Breast epithelium (tissue), 4 donors: ENCODE measurements around the gene SLC35F1. TPM values are rescaled to one million over a fixed set of nuclear protein-coding genes. Genes with fewer than 3 reads are reported as not detected.

Source experiments
- DNase-seq, 2 donors: peaks; one replicate each; pipeline ENCODE4 v3.0.0-alpha.2; 2019; ENCODE audit warnings: low spot score in 2 of 2
- H3K27ac ChIP-seq, 2 donors: fragments of 200-600 bp; sonication (generic) in 1 of 2; one replicate each; pipeline ENCODE4 v1.5.1; 2016 to 2019; ENCODE audit warnings: mild to moderate bottlenecking in 1 of 2
- H3K27me3 ChIP-seq, 2 donors: fragments of 200-600 bp; sonication (generic) in 1 of 2; one replicate each; pipeline versions ENCODE4 v1.5.1 to v1.6.0; 2017 to 2019; ENCODE audit warnings: control low read depth in 1 of 2, mild to moderate bottlenecking in 1 of 2
- H3K36me3 ChIP-seq: fragments of 200-600 bp; one replicate; pipeline ENCODE4 v1.5.1; 2019
- H3K4me1 ChIP-seq, 2 donors: fragments of 200-600 bp; sonication (generic); one replicate each; pipeline ENCODE4 v1.5.1; 2016 to 2019; ENCODE audit warnings: control low read depth in 1 of 2
- H3K4me3 ChIP-seq, 3 donors: fragments of 200-600 bp; sonication (generic); 1 replicate in 2 of 3; 2 replicates in 1 of 3; pipeline ENCODE4 v1.5.1; 2016 to 2019; ENCODE audit warnings: mild to moderate bottlenecking in 3 of 3, moderate library complexity in 2 of 3
- H3K9me3 ChIP-seq, 2 donors: fragments of 200-600 bp; sonication (generic) in 1 of 2; one replicate each; pipeline ENCODE4 v1.5.1; 2016 to 2019; ENCODE audit warnings: control low read depth in 1 of 2
- POLR2A ChIP-seq: fragments of 450-650 bp; IDR thresholded peaks from one replicate; pipeline ENCODE4 v1.6.1; 2016; ENCODE audit warnings: antibody characterized with exemption, mild to moderate bottlenecking, moderate library complexity
- POLR2AphosphoS5 ChIP-seq, 3 donors: sonication (generic); formaldehyde crosslinking; IDR thresholded peaks; one replicate each; pipeline ENCODE4 v1.6.1; 2017; ENCODE audit warnings: antibody characterized with exemption in 3 of 3
- intact Hi-C: fragments of 100-400 bp; cut with DNase I; formaldehyde crosslinking; loops from one replicate; pipeline ENCODE4 v1.15.1; 2023; ENCODE audit warnings: low total_unique reads
- total RNA-seq, 3 donors: library from RNA; depleted of rRNA; stranded (reverse); fragments of >200 nt; gene quantifications; one replicate each; pipeline ENCODE4 v1.1.0, GENCODE V29; 2016
- TF ChIP-seq, protein P1 (sequence below), 3 donors: fragments of 450-650 bp; IDR thresholded peaks; one replicate each; pipeline ENCODE4 v1.5.1; 2016 to 2017; ENCODE audit warnings: antibody characterized with exemption in 3 of 3, mild to moderate bottlenecking in 3 of 3, moderate library complexity in 3 of 3

SLC35F1 gene
- total RNA-seq, 3 donors from 2014 or later: 0.66 to 2.5 (median 0.80) TPM

DNA sequence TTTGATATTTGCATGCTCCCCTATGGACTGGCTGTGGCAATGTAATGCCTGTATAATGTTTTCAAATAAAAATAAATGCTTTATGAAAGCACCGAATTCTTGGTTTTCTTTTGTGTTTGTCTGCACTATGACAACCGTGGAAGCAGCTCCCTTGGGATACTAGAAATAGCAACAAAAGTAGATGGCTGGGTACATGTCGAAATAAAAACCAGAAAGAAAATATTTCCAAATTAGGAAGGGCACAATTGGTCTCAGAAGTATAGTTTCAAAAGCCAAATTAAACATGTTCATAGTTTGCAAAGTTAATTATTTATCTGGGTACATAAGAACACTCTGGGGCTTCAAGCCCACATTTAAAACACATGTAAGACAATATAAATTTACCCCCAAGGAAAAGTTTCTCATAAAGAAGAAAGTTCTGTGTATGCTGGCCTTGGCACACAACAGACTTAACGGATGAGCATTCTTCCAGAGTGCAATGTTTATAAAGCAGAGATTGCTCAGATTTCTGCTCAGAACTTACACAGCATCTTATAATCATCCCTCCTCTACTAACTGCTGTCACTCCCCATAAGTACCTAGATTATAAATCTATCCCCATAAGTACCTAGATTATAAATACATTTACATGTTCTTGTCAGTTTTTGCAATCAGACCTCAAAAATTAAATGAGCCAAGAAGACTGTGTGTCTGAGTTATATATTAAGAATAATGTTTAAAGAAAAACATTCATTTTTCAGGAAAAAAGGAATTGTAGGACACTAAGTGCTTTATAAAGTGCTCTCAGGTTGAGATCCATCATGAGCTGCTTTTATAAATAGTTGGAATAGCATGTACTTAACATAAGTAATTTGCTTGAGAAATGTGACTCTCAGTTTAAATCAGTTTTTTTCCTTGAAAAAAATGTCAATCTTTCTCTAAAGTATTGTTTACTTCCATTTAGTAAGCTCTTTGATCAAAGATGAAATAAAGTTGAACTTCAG lies 410.8 kb downstream of the SLC35F1 start:
- H3K4me3 ChIP-seq: no peak overlapping the region
- TF ChIP-seq POLR2A (no peak), POLR2AphosphoS5 (IDR thresholded peaks at IDR 0.05) (no peak)
- TF ChIP-seq, protein P1, sequence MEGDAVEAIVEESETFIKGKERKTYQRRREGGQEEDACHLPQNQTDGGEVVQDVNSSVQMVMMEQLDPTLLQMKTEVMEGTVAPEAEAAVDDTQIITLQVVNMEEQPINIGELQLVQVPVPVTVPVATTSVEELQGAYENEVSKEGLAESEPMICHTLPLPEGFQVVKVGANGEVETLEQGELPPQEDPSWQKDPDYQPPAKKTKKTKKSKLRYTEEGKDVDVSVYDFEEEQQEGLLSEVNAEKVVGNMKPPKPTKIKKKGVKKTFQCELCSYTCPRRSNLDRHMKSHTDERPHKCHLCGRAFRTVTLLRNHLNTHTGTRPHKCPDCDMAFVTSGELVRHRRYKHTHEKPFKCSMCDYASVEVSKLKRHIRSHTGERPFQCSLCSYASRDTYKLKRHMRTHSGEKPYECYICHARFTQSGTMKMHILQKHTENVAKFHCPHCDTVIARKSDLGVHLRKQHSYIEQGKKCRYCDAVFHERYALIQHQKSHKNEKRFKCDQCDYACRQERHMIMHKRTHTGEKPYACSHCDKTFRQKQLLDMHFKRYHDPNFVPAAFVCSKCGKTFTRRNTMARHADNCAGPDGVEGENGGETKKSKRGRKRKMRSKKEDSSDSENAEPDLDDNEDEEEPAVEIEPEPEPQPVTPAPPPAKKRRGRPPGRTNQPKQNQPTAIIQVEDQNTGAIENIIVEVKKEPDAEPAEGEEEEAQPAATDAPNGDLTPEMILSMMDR (IDR thresholded peaks at IDR 0.05): no peak
- DNase-seq: no peak
- no peaks in the 10 kb centered on the region for H3K36me3 ChIP-seq
- peak overlapping the region in 1 of 2 donors; percentile 21 for H3K27ac ChIP-seq
- no peaks in the 10 kb centered on the region for H3K9me3 ChIP-seq
- intact Hi-C loops: no loop called here
- no peaks in the 10 kb centered on the region for H3K27me3 ChIP-seq
- H3K4me1 ChIP-seq: no peaks in the 10 kb centered on the region

DNA sequence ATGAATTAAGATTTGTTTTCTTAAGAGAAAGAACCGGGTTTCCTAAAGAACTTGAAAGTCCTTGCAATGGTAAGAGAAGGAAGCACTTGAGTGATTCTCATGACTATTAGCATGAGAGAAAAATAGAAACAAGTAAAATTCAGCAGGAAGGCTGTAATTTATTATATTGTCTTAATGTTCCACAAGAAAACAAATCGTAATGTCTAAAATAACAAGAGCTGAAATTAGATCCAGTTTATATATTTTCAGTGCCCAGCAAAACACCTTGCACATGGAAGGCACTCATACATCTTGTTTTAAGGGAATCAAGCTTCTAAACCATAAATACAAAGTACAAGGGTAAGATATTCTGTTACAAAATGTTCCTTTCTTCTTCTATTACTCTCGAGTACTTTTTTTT lies 411.6 kb downstream of the SLC35F1 start:
- H3K4me1 ChIP-seq: no peaks in the 10 kb centered on the region
- intact Hi-C loops: no loop called here
- H3K36me3 ChIP-seq: no peaks in the 10 kb centered on the region
- TF ChIP-seq POLR2AphosphoS5 (IDR thresholded peaks at IDR 0.05) (no peak), POLR2A (no peak)
- TF ChIP-seq, protein P1 (IDR thresholded peaks at IDR 0.05): no peak
- no peak overlapping the region for H3K27ac ChIP-seq
- no peaks in the 10 kb centered on the region for H3K9me3 ChIP-seq
- no peak overlapping the region for H3K4me3 ChIP-seq
- no peak for DNase-seq
- no peaks in the 10 kb centered on the region for H3K27me3 ChIP-seq

DNA sequence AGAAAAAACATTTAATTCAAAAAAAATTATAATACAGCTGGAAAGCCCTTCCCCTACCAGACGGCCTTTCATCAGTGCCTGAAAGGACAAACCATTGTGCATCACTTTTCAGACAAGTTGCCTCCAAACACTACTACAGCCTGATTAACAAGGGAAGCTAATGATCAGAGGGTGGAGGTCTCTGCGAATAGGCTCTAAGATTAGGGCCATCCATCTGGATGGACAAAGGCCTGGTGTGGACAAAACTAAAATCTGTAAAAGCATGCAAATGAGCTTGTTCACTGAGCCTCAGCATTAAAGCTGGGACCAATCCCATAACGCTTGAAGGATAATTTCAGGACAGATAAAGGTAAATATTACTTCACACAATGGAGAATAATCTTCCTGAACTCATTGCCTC lies 412.4 kb downstream of the SLC35F1 start:
- Histone ChIP-seq H3K4me3 (no peak overlapping the region), H3K27ac (no peak overlapping the region), H3K4me1 (no peaks in the 10 kb centered on the region), H3K36me3 (no peaks in the 10 kb centered on the region), H3K9me3 (no peaks in the 10 kb centered on the region), H3K27me3 (no peaks in the 10 kb centered on the region)
- no peak for TF ChIP-seq POLR2AphosphoS5 (IDR thresholded peaks at IDR 0.05)
- TF ChIP-seq, protein P1 (IDR thresholded peaks at IDR 0.05): no peak
- no peak for TF ChIP-seq POLR2A
- intact Hi-C loops: no loop called here
- DNase-seq: no peak

DNA sequence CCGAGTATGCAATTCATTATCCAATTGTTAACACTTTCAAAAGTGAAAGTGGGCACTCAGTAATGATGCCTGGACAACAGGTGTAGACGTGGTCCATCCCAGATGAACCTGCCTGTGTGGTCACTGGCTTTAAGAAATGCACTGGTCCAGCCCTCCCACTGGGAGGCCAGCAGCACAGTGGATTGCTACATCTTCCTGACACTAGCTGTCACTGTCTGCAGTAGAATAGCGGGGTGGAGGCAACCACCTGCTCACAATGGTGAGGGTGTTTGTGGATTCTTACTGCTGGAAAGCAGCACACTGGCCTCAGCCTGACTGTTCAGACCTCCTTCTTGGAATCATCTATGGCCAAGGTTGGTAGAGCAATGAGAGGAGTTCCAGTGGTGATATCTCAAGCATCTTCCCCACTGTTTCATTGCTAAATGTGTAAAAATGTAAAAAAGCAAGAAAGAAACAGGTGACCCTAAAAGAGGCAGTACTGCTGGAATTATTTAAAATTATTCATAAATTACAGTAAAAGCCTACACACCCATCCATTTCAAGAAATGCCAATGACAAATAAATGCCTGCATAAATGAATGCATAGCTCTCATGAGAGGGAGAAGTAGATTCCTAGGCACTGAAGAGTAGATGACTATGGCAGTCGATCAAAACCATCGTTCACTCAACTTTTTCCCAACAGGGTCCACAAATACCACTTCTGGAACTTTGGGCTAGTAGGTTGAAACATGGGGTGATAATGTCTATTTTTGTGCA lies 413.0 kb downstream of the SLC35F1 start:
- intact Hi-C loops: no loop called here
- Histone ChIP-seq H3K4me1 (no peaks in the 10 kb centered on the region), H3K4me3 (no peak overlapping the region), H3K27ac (no peak overlapping the region), H3K36me3 (no peaks in the 10 kb centered on the region), H3K27me3 (no peaks in the 10 kb centered on the region), H3K9me3 (no peaks in the 10 kb centered on the region)
- DNase-seq: no peak
- TF ChIP-seq POLR2AphosphoS5 (IDR thresholded peaks at IDR 0.05): no peak
- TF ChIP-seq POLR2A: no peak
- TF ChIP-seq, protein P1 (IDR thresholded peaks at IDR 0.05): no peak

DNA sequence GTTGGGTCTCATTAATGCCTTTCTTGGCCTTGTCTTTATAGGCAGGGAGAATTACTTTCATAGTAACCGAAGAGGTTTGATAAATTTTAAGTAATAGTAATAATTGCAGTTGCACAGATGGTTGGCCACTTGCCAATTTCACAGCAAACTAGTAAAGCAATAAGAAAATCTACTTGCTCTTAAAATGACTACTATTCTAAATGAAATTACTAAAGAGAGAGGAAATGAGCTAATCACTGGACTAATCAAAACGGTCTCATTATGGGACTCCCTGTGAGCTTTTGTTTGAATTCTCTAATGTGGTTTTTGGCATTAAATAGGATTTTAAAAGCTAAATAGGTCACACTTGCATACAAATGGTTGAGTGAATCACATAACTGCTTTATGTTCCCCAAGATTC lies 413.6 kb downstream of the SLC35F1 start:
- H3K36me3 ChIP-seq: no peaks in the 10 kb centered on the region
- TF ChIP-seq, protein P1 (IDR thresholded peaks at IDR 0.05): no peak
- no peak for TF ChIP-seq POLR2AphosphoS5 (IDR thresholded peaks at IDR 0.05)
- no peak for TF ChIP-seq POLR2A
- DNase-seq: no peak
- intact Hi-C loops: no loop called here
- no peaks in the 10 kb centered on the region for H3K27me3 ChIP-seq
- no peak overlapping the region for H3K27ac ChIP-seq
- H3K4me3 ChIP-seq: no peak overlapping the region
- no peaks in the 10 kb centered on the region for H3K9me3 ChIP-seq
- no peaks in the 10 kb centered on the region for H3K4me1 ChIP-seq
